ENCODE data around the gene RNU2-63P.

- TF ChIP-seq CTCF (IDR thresholded peaks at IDR 0.05) = no peak
- no peak for TF ChIP-seq POLR2A (IDR thresholded peaks at IDR 0.05)
These were observed 11.5 kb upstream of the RNU2-63P start for GRCh38 chr2:88027697-88028389.

All from adrenal gland (tissue), 5 donors.